HG03575 (cell line): ENCODE data around the gene NBPF1.
"Not testable (repeated sequence)": the region's sequence is repeated elsewhere in the genome, so short reads cannot be mapped to it uniquely, and the experiment has no call there.

Source experiments
- ATAC-seq: cut with Tn5 transposase; IDR thresholded peaks from one replicate; pipeline ENCODE4 v1.9.1; 2021; ENCODE audit not compliant: unreplicated experiment, insufficient number of reproducible peaks, low FRiP score; ENCODE audit errors: extremely low read depth

NBPF1 gene

DNA sequence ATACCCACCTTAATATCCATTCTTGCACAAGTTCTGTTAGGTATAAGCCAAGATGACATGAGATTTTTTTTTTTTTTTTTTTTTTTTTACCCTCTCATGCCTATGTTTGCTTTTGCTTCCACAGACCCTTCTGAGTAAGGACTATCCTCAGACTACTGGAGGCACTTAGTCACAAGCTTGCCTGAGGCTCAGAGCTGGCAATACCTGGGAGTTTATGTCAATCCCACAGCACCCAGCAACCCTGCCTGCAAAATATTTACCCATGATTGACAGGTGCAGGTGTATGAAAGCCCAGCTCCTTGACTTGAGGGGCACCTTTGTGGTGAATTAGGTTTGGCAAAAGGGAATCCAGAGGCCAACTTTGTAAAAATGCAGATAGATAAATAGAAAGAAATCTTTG is 87.6 kb downstream of the NBPF1 start:
- ATAC-seq = not testable (repeated sequence)

DNA sequence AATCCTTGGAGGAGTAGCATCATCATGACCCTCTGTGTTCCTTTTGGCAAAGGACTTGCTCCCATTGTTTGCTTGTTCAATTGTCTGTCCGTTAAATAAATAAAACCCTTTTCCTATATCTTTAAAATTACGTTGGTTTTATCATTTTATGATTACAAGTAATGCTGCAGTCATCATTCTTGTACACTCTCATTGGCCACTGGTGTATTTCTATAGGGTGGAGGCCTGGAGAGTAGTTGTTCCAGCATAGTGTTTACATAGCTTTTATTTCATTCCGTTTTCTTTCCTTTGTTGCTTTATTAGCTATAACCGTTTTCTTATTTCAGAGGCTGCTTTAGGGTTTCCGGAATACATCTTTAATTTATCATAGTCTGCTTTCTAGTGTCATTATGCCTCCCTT is 91.7 kb downstream of the NBPF1 start:
- not testable (repeated sequence) for ATAC-seq

DNA sequence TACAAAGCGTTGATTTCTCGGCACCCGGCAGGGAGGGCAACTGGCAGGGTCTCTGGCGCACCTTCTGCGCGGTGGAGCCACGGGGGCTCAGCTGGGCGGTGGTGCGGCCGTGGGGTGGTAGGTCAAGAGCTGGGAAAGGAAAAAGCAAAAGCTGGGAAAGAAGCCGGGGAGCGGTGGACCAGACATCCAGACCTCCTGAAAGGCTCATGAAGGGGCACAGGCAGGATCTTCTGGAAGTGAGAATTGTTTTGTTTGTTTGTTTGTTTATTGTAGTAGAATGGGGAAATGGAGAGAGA is 92.1 kb downstream of the NBPF1 start:
- ATAC-seq = no peak

DNA sequence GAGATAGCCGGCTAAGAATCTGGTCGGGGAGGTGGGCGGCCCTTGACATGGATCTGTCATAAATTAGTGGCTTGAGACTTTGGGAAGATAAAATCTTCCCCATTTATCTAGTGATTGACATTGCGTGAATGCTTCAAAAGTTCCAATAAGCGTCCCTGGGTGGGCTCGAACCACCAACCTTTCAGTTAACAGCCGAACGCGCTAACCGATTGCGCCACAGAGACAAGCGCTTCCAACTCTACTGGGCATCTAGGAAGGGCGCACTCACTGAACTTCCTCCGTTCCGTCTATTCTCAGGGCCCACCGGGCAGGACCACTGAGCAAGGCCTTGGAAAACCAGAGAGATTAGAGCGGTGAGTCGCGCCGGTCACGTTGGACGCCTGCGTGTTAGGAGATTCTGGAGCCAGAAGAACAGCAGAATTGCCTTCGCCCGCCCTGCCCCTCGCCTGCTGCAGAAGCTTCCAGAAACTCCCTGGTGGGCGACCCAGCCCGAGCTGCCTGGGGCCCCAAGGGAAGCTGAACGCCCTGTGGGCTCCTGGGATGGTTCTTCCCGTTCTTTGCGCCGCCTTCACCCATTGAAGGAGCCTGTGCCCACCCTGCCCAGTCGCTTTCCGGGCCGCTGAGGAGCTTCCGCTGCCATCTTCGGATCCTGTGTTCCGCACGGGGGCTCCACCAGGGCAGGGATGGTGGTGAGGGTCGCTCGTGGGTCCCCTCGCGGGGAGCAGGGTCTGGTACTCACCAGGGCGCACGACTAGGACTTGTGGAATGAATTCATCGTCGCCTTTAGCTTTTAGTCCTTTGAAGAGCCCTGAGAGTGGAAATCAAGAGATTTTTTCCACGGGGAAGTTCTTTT is 92.7 kb downstream of the NBPF1 start:
- ATAC-seq = not testable (repeated sequence)

DNA sequence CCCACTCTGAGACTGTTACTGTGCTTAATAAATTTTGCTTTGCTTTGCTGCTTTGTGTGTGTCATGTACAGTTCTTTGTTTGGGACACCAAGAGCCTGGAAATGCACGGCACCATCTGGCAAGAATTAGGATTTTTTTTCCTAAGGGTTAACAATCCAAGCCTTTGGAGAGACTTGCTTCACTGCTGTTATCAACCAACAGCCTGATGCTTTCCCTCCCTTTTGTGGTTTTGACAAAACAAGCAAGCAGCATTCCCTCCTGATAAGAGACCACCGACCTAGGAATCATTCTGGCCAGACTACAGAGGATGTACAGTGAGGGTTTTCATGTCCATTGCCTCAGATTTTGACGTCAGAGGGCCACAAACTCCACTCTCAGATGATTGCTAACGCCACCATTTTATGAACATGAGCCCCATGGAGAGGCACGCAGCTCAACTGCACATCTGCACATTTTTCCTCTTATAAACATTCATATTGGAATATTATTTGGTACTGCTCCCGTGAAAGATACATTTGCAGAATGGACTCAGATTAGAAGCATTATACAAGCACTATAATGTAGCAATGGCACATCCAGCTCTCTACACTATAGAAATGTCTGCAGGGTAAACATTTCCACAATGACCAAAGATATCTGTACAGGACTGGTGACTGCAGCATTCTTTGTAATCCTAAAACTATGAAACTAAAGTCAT is 94.0 kb downstream of the NBPF1 start:
- ATAC-seq = not testable (repeated sequence)

DNA sequence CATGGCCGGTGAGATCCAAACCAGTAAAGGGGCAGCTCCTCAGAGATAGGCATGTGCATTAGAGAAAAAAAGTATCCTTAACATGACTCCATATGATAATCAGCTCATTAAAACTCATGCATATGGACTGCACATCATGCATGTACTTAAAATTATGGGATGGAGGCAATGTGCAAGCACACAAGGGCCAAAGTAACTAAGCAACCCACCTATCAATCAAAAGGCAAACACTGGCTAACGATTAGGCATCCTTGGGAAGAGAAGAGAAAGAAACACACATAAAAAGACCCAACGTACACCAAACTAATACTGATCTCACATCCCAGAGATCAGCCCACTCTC is 94.5 kb downstream of the NBPF1 start:
- ATAC-seq = not testable (repeated sequence)

DNA sequence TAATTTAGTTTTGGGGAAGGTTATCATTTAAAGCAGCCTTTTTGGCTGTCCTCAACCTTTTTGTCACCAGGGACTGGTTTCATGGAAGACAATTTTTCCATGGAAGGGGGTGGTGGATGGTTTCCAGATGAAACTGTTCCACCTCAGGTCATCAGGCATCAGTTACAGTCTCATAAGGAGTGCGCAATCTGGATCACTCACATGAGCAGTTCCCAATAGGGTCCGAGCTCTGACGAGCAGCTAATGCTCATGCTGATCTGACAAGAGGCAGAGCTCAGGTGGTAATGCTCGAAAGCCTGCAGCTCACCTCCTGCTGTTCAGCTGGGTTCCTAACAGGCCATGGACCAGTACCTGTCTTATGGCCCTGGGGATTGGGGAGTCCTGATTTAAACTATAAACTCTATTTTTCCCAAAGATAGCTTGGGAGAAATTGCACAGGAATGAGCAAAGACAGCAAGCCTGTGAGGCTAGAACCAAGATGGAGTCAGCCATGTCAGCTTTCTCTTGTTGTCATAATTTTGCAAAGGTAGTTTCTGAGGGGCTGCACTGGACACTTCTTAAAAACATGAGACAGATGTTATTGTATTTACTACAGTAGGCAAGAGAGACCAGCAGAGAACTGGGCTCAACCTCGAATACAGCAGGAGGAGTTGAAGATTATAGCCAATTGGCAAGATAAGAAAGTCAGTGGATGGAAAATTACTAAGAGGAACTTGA is 96.5 kb downstream of the NBPF1 start:
- ATAC-seq = not testable (repeated sequence)

DNA sequence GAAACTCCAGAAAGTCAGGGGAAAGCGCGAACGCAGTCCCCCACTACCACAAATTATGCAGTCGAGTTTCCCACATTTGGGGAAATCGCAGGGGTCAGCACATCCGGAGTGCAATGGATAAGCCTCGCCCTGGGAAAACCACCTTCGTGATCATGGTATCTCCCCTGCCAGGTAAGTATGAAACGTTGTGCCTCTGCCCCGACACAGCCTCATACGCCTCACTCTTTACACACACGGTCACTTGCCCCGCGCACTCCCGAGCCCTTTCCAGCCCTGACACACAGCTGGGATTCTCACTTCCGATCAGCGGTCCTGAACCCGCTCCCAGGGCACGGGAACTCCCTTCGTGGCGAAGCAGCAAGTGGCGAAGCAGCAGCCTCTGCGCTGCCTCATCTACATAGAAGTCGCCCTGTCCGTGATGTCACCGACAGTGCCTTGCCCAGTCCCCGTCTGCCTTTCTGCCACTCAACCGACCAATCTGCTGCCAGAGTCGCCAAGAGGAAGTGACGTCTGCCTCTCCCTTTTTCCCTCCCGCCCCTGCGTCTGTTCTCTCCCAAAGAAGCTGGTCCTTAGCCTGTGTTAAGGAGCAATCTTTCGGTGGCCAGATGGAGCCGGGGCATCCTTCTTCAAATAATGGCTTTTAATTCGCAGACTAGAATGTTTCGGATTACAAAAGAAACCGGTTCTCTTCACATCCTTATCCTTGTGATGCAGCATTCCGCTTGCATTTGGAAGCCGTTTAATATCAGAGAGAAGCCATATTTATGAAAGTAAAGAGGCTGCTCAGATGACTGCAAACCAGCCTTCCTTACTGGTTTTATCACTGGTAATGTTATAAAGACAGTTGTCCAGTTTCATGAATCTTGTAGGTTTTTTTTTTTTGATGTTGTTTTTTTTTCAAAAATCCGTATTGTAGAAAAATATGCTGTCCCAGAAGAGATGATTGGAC is 99.0 kb downstream of the NBPF1 start, which contains the start of gene RNU1-1:
RNU1-1 (minus strand) TSS at position 179 of the 949 bp plus-strand sequence.
- ATAC-seq = not testable (repeated sequence)

DNA sequence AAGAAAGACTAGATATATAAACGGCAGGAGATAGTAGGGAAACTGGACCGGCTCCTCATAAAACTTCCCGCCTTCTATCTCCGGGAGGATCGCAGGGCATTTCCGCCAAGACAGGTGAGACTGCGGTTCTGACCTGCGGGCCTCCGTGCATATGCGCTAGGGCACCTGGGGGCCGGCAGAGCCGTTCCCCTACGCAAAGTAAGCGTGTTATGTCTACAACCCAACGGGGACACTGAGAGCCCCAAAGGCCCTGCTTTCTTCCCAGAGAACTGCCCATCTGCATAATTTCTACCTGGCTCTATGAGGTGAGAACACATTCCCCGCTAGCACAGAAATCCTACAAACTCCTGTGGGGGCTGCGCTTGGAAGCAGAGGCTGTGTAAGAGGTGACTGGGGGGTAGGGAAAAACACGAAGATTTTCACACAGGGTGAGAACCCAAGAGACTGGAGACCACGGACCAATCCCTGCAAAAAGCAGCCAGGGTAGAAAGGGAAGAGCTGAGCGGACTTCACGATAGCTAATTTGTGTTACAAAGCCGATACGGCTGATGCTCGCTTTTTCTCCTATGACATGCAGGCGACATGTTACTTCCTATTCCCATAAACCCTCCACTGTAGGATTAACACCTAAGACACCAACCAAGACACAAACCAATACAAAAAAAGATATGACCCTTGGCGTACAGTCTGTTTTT is 99.8 kb downstream of the NBPF1 start:
- ATAC-seq = not testable (repeated sequence)

DNA sequence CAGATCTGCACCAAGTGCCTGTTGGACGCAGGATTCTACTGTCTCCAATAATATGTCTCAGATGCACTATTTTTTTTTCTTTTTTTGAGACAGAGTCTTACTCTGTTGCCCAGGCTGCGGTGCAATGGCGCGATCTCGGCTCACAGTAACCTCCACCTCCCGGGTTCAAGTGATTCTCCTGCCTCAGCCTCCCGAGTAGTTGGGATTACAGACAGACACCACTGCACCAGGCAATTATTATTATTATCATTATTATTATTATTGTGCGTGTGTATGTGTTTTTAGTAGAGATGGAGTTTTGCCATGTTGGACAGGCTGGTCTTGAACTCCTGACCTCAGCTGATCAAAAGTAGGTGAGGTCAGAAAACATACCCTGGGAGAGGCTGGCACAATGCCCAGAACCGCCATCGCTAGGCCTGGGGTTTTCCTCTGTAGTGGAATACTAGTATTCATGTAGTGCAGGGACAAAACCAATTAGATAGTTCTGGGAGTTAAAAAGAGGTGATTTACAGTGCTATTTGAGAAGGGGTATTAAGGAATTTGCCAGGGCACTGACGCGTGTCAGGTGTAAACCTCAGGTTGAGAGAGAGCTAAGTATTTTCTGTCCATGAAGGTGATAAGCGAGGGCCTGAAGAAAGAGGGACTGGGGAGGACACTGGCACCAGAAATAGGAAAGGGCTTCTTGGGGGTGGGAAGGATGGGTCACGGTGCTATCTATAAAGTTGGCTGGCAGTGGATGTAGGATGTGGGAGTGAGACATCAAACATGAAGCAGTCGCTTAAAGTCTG is 100.5 kb downstream of the NBPF1 start:
- ATAC-seq = not testable (repeated sequence)
